ENCODE measurements around the gene LEFTY1. TPM values are rescaled to one million over a fixed set of nuclear protein-coding genes. Genes with fewer than 3 reads are reported as not detected.

LEFTY1 gene
- total and polyA plus RNA-seq, 9 of the 15 experiments (the other 6 are each of a cell fraction or from before 2014, with no cell fraction given), result 0.07 to 0.24 (median 0.17) TPM; not detected in 5

DNA sequence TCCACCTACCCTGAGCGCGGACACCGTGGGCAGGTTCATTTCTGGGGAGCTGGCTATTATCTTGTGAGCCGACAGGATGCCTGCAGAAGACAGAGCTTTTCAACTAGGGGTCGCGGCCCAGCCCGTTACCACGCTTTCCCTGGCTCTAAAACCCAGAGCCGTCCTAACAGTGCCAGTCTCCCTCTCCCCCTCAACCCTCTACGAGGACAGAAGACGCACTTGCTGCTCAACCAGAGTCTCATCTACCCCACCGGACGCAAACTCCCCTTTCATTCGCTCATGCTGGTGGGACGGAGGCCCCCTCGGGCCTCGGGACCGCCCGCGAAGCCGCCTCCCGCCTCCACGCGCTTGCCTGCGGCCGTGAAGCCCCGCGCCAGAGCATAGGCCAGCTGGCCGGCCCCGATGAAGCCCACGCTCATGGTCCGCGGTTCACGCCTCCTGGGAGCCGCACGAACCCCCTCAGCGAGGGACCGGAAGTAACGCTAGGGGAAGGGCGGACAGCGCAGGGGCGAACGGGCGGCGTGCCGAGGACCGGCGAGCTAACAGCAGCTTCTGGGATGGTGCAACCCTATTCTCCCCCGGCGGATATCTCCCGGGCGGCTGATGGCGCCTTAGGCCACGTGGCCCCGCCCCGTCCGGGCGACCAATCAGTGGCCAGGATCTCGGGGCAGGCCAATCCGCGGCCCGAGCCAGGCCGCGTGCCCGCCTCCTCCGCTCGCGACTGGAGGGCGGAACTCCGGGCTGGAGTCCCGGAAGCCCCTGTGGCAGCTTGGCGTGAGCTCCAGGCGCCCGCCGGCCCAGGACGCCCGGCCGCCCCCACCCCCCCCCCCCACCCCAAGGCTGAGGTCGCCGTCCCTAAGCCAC, 35.0 kb upstream of the LEFTY1 start, which contains the start of gene PYCR2 (continued):
- TF ChIP-seq, protein P1, sequence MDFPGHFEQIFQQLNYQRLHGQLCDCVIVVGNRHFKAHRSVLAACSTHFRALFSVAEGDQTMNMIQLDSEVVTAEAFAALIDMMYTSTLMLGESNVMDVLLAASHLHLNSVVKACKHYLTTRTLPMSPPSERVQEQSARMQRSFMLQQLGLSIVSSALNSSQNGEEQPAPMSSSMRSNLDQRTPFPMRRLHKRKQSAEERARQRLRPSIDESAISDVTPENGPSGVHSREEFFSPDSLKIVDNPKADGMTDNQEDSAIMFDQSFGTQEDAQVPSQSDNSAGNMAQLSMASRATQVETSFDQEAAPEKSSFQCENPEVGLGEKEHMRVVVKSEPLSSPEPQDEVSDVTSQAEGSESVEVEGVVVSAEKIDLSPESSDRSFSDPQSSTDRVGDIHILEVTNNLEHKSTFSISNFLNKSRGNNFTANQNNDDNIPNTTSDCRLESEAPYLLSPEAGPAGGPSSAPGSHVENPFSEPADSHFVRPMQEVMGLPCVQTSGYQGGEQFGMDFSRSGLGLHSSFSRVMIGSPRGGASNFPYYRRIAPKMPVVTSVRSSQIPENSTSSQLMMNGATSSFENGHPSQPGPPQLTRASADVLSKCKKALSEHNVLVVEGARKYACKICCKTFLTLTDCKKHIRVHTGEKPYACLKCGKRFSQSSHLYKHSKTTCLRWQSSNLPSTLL (IDR thresholded peaks at IDR 0.05), result no peak
- TF ChIP-seq MCM3 (IDR thresholded peaks at IDR 0.05), result no peak
- TF ChIP-seq ZNF431 (CRISPR knock-in tag; IDR thresholded peaks at IDR 0.05), result peak; percentile 83
- TF ChIP-seq SMAD4 (CRISPR knock-in tag; conservative IDR thresholded peaks at IDR 0.05), result 0 out of 2 replicates have a peak, but pooled peaks have one; percentile 15
- TF ChIP-seq BACH1 (tag; IDR thresholded peaks at IDR 0.05), result no peak
- TF ChIP-seq CCAR2 (IDR thresholded peaks at IDR 0.05; ENCODE audit: low read depth, low read length), result no peak
- no peak for TF ChIP-seq FOXK1 (CRISPR knock-in tag; IDR thresholded peaks at IDR 0.05; ENCODE audit: borderline replicate concordance)
- TF ChIP-seq, protein P2, sequence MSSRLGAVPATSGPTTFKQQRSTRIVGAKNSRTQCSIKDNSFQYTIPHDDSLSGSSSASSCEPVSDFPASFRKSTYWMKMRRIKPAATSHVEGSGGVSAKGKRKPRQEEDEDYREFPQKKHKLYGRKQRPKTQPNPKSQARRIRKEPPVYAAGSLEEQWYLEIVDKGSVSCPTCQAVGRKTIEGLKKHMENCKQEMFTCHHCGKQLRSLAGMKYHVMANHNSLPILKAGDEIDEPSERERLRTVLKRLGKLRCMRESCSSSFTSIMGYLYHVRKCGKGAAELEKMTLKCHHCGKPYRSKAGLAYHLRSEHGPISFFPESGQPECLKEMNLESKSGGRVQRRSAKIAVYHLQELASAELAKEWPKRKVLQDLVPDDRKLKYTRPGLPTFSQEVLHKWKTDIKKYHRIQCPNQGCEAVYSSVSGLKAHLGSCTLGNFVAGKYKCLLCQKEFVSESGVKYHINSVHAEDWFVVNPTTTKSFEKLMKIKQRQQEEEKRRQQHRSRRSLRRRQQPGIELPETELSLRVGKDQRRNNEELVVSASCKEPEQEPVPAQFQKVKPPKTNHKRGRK (tag; IDR thresholded peaks at IDR 0.05), result no peak
- TF ChIP-seq NFIC (IDR thresholded peaks at IDR 0.05), result peak; percentile 69
- peak; percentile 59; the same call in 1 of the 2 replicates for TF ChIP-seq JUND (IDR thresholded peaks at IDR 0.05; ENCODE audit: borderline replicate concordance, low read depth, low read length)
- no peak; the same call in 2 of the 3 replicates for TF ChIP-seq JUND (tag; IDR thresholded peaks at IDR 0.05; ENCODE audit: borderline replicate concordance, low read depth, low read length)
- no peak for TF ChIP-seq BRCA1 (IDR thresholded peaks at IDR 0.05)
- peak; percentile 97 for TF ChIP-seq BRCA1 (CRISPR knock-in tag; IDR thresholded peaks at IDR 0.05)
- TF ChIP-seq NR2C2 (CRISPR knock-in tag; IDR thresholded peaks at IDR 0.05), result 0 out of 2 replicates have a peak, but pooled peaks have one; percentile 41
- TF ChIP-seq NR2C2 (tag; IDR thresholded peaks at IDR 0.05), result peak; percentile 68
- TF ChIP-seq, protein P3, sequence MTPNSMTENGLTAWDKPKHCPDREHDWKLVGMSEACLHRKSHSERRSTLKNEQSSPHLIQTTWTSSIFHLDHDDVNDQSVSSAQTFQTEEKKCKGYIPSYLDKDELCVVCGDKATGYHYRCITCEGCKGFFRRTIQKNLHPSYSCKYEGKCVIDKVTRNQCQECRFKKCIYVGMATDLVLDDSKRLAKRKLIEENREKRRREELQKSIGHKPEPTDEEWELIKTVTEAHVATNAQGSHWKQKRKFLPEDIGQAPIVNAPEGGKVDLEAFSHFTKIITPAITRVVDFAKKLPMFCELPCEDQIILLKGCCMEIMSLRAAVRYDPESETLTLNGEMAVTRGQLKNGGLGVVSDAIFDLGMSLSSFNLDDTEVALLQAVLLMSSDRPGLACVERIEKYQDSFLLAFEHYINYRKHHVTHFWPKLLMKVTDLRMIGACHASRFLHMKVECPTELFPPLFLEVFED (CRISPR knock-in tag; conservative IDR thresholded peaks at IDR 0.05), result 0 out of 2 replicates have a peak, but pooled peaks have one; percentile 22
- TF ChIP-seq CBX2 (IDR thresholded peaks at IDR 0.05; ENCODE audit: insufficient read depth, low read length, poor library complexity, severe bottlenecking), result no peak
- no peak for TF ChIP-seq ZFP36 (IDR thresholded peaks at IDR 0.05; ENCODE audit: low read depth, low read length, partially characterized antibody)
- TF ChIP-seq MTA3 (IDR thresholded peaks at IDR 0.05; ENCODE audit: borderline replicate concordance), result peak; percentile 76; the same call in 1 of the 2 replicates
- TF ChIP-seq, protein P4, sequence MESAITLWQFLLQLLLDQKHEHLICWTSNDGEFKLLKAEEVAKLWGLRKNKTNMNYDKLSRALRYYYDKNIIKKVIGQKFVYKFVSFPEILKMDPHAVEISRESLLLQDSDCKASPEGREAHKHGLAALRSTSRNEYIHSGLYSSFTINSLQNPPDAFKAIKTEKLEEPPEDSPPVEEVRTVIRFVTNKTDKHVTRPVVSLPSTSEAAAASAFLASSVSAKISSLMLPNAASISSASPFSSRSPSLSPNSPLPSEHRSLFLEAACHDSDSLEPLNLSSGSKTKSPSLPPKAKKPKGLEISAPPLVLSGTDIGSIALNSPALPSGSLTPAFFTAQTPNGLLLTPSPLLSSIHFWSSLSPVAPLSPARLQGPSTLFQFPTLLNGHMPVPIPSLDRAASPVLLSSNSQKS (CRISPR knock-in tag; IDR thresholded peaks at IDR 0.05), result no peak
- no peak for TF ChIP-seq ZNF696 (CRISPR knock-in tag; conservative IDR thresholded peaks at IDR 0.05)
- TF ChIP-seq HDAC6 (IDR thresholded peaks at IDR 0.05; ENCODE audit: low read depth, low read length), result no peak
- peak; percentile 70; the same call in 1 of the 2 replicates for TF ChIP-seq SRSF3 (IDR thresholded peaks at IDR 0.05; ENCODE audit: insufficient read depth, low read length)

Data from K562 (cell line).